ENCODE measurements around the gene BCAS3.

Gene BCAS3

GRCh38 chr17:61248399-61248798 lies 570.7 kb downstream of the BCAS3 start:
- H3K18ac ChIP-seq (ENCODE audit: low read depth in 1 of 2, low read length in 2 of 2): peak overlapping the region; percentile 15 to 91
- no peak overlapping the region for H3K27ac ChIP-seq (ENCODE audit: low read length, poor library complexity, severe bottlenecking)
- H2BK15ac ChIP-seq (ENCODE audit: low read depth, poor library complexity, severe bottlenecking): no peak overlapping the region
- no peaks in the 10 kb centered on the region for H3K79me1 ChIP-seq (replicated peaks; ENCODE audit: low read length, poor library complexity, severe bottlenecking)
- H2BK120ac ChIP-seq (ENCODE audit: low read depth, low read length): peak overlapping the region; percentile 27
- H4K91ac ChIP-seq (ENCODE audit: low read length): peak overlapping the region; percentile 3
- H3K4me1 ChIP-seq (ENCODE audit: control insufficient read depth, insufficient read depth, low read depth, low read length): peaks cover 3% of the 10 kb centered on the region
- no peaks in the 10 kb centered on the region for H3K9me3 ChIP-seq (ENCODE audit: control insufficient read depth, low read length)
- DNase-seq: no peak
- H3K4me2 ChIP-seq (ENCODE audit: low read length, poor library complexity, severe bottlenecking): no peak overlapping the region
- no peak overlapping the region for H3K9ac ChIP-seq (ENCODE audit: low read length)
- H3K4me3 ChIP-seq (ENCODE audit: insufficient read depth in 1 of 2, low read depth in 1 of 2, low read length in 2 of 2): no peak overlapping the region
- H4K8ac ChIP-seq (ENCODE audit: low read length): peak overlapping the region; percentile 60
- no peaks in the 10 kb centered on the region for H3K36me3 ChIP-seq (ENCODE audit: control insufficient read depth in 1 of 2, insufficient read depth in 2 of 2, low read depth in 1 of 2, low read length in 2 of 2)
- no peak overlapping the region for H3K4ac ChIP-seq (ENCODE audit: low read depth in 1 of 2, low read length in 2 of 2)
- no peak overlapping the region for H3K14ac ChIP-seq (ENCODE audit: low read length in 2 of 2)
- WGBS: 94% methylated on average over 1 of the region's 2 CpGs
- H3K23ac ChIP-seq (ENCODE audit: low read length in 2 of 2): no peak overlapping the region
- peak overlapping the region; percentile 11 for H2BK12ac ChIP-seq (ENCODE audit: low read length in 2 of 2)
- H2BK5ac ChIP-seq (ENCODE audit: low read depth, low read length, poor library complexity, severe bottlenecking): no peak overlapping the region
- H2AK5ac ChIP-seq (ENCODE audit: low read length, severe bottlenecking): peak overlapping the region; percentile 39
- no peak overlapping the region for H2AFZ ChIP-seq (ENCODE audit: low read depth, low read length)
- no peaks in the 10 kb centered on the region for H3K27me3 ChIP-seq (ENCODE audit: control insufficient read depth in 1 of 2, insufficient read depth in 1 of 2, low read length in 2 of 2)

GRCh38 chr17:61249649-61250299 lies 572.1 kb downstream of the BCAS3 start:
- H2BK12ac ChIP-seq (ENCODE audit: low read length in 2 of 2): peak overlapping the region in 1 of 2 experiments; percentile 88
- no peak overlapping the region for H2AK5ac ChIP-seq (ENCODE audit: low read length, severe bottlenecking)
- no peak overlapping the region for H4K91ac ChIP-seq (ENCODE audit: low read length)
- no peaks in the 10 kb centered on the region for H3K27me3 ChIP-seq (ENCODE audit: control insufficient read depth in 1 of 2, insufficient read depth in 1 of 2, low read length in 2 of 2)
- no peak overlapping the region for H4K8ac ChIP-seq (ENCODE audit: low read length)
- no peak overlapping the region for H3K23ac ChIP-seq (ENCODE audit: low read length in 2 of 2)
- H3K14ac ChIP-seq (ENCODE audit: low read length in 2 of 2): no peak overlapping the region
- H3K36me3 ChIP-seq (ENCODE audit: control insufficient read depth in 1 of 2, insufficient read depth in 2 of 2, low read depth in 1 of 2, low read length in 2 of 2): no peaks in the 10 kb centered on the region
- H3K9me3 ChIP-seq (ENCODE audit: control insufficient read depth, low read length): no peaks in the 10 kb centered on the region
- H2BK120ac ChIP-seq (ENCODE audit: low read depth, low read length): no peak overlapping the region
- peak overlapping the region in 1 of 2 experiments; percentile 85 for H3K18ac ChIP-seq (ENCODE audit: low read depth in 1 of 2, low read length in 2 of 2)
- peak overlapping the region in 1 of 2 experiments; percentile 57 for H3K4ac ChIP-seq (ENCODE audit: low read depth in 1 of 2, low read length in 2 of 2)
- no peak overlapping the region for H2AFZ ChIP-seq (ENCODE audit: low read depth, low read length)
- H3K9ac ChIP-seq (ENCODE audit: low read length): peak overlapping the region; percentile 47
- H3K4me3 ChIP-seq (ENCODE audit: insufficient read depth in 1 of 2, low read depth in 1 of 2, low read length in 2 of 2): no peak overlapping the region
- H3K4me1 ChIP-seq (ENCODE audit: control insufficient read depth, insufficient read depth, low read depth, low read length): peaks cover 3% of the 10 kb centered on the region
- no peak overlapping the region for H2BK5ac ChIP-seq (ENCODE audit: low read depth, low read length, poor library complexity, severe bottlenecking)
- WGBS: 73% methylated on average over 3 of the region's 4 CpGs
- H2BK15ac ChIP-seq (ENCODE audit: low read depth, poor library complexity, severe bottlenecking): no peak overlapping the region
- DNase-seq: no peak
- no peak overlapping the region for H3K4me2 ChIP-seq (ENCODE audit: low read length, poor library complexity, severe bottlenecking)
- H3K79me1 ChIP-seq (replicated peaks; ENCODE audit: low read length, poor library complexity, severe bottlenecking): no peaks in the 10 kb centered on the region
- H3K27ac ChIP-seq (ENCODE audit: low read length, poor library complexity, severe bottlenecking): no peak overlapping the region

GRCh38 chr17:61250335-61250890 lies 572.8 kb downstream of the BCAS3 start:
- Histone ChIP-seq H2BK12ac (ENCODE audit: low read length in 2 of 2) (peak overlapping the region in 1 of 2 experiments; percentile 38), H3K4me2 (ENCODE audit: low read length, poor library complexity, severe bottlenecking) (no peak overlapping the region), H2BK15ac (ENCODE audit: low read depth, poor library complexity, severe bottlenecking) (no peak overlapping the region), H3K23ac (ENCODE audit: low read length in 2 of 2) (no peak overlapping the region), H3K36me3 (ENCODE audit: control insufficient read depth in 1 of 2, insufficient read depth in 2 of 2, low read depth in 1 of 2, low read length in 2 of 2) (no peaks in the 10 kb centered on the region), H3K4me3 (ENCODE audit: insufficient read depth in 1 of 2, low read depth in 1 of 2, low read length in 2 of 2) (peak overlapping the region in 1 of 2 experiments; percentile 32), H3K4ac (ENCODE audit: low read depth in 1 of 2, low read length in 2 of 2) (peak overlapping the region; percentile 14 to 98), H3K9me3 (ENCODE audit: control insufficient read depth, low read length) (no peaks in the 10 kb centered on the region), H4K91ac (ENCODE audit: low read length) (no peak overlapping the region), H2BK5ac (ENCODE audit: low read depth, low read length, poor library complexity, severe bottlenecking) (no peak overlapping the region), H3K9ac (ENCODE audit: low read length) (peak overlapping the region; percentile 47), H3K14ac (ENCODE audit: low read length in 2 of 2) (no peak overlapping the region), H3K27ac (ENCODE audit: low read length, poor library complexity, severe bottlenecking) (peak overlapping the region; percentile 10), H3K4me1 (ENCODE audit: control insufficient read depth, insufficient read depth, low read depth, low read length) (peaks cover 3% of the 10 kb centered on the region), H2BK120ac (ENCODE audit: low read depth, low read length) (peak overlapping the region; percentile 42), H2AK5ac (ENCODE audit: low read length, severe bottlenecking) (no peak overlapping the region), H2AFZ (ENCODE audit: low read depth, low read length) (no peak overlapping the region), H3K27me3 (ENCODE audit: control insufficient read depth in 1 of 2, insufficient read depth in 1 of 2, low read length in 2 of 2) (no peaks in the 10 kb centered on the region), H3K79me1 (replicated peaks; ENCODE audit: low read length, poor library complexity, severe bottlenecking) (no peaks in the 10 kb centered on the region), H3K18ac (ENCODE audit: low read depth in 1 of 2, low read length in 2 of 2) (peak overlapping the region; percentile 85 to 94), H4K8ac (ENCODE audit: low read length) (peak overlapping the region; percentile 84)
- 37% methylated on average over 6 of the region's 6 CpGs for WGBS
- DNase-seq: peak; percentile 87

- DNase-seq: peak; percentile 100
- peak overlapping the region in 1 of 2 experiments; percentile 51 for H2BK12ac ChIP-seq (ENCODE audit: low read length in 2 of 2)
- 4% methylated on average over 8 of the region's 10 CpGs for WGBS
- H3K79me1 ChIP-seq (replicated peaks; ENCODE audit: low read length, poor library complexity, severe bottlenecking): no peaks in the 10 kb centered on the region
- H2AK5ac ChIP-seq (ENCODE audit: low read length, severe bottlenecking): no peak overlapping the region
- H2BK5ac ChIP-seq (ENCODE audit: low read depth, low read length, poor library complexity, severe bottlenecking): no peak overlapping the region
- H3K4me2 ChIP-seq (ENCODE audit: low read length, poor library complexity, severe bottlenecking): no peak overlapping the region
- H3K27ac ChIP-seq (ENCODE audit: low read length, poor library complexity, severe bottlenecking): no peak overlapping the region
- no peak overlapping the region for H2BK15ac ChIP-seq (ENCODE audit: low read depth, poor library complexity, severe bottlenecking)
- peak overlapping the region; percentile 50 for H2BK120ac ChIP-seq (ENCODE audit: low read depth, low read length)
- H3K36me3 ChIP-seq (ENCODE audit: control insufficient read depth in 1 of 2, insufficient read depth in 2 of 2, low read depth in 1 of 2, low read length in 2 of 2): no peaks in the 10 kb centered on the region
- peak overlapping the region; percentile 4 for H4K91ac ChIP-seq (ENCODE audit: low read length)
- peak overlapping the region; percentile 17 to 90 for H3K18ac ChIP-seq (ENCODE audit: low read depth in 1 of 2, low read length in 2 of 2)
- peak overlapping the region; percentile 19 for H4K8ac ChIP-seq (ENCODE audit: low read length)
- H3K9ac ChIP-seq (ENCODE audit: low read length): peak overlapping the region; percentile 72
- H3K23ac ChIP-seq (ENCODE audit: low read length in 2 of 2): no peak overlapping the region
- H2AFZ ChIP-seq (ENCODE audit: low read depth, low read length): no peak overlapping the region
- H3K9me3 ChIP-seq (ENCODE audit: control insufficient read depth, low read length): no peaks in the 10 kb centered on the region
- H3K4me1 ChIP-seq (ENCODE audit: control insufficient read depth, insufficient read depth, low read depth, low read length): peaks cover 3% of the 10 kb centered on the region
- H3K4me3 ChIP-seq (ENCODE audit: insufficient read depth in 1 of 2, low read depth in 1 of 2, low read length in 2 of 2): peak overlapping the region in 1 of 2 experiments; percentile 21
- H3K4ac ChIP-seq (ENCODE audit: low read depth in 1 of 2, low read length in 2 of 2): peak overlapping the region in 1 of 2 experiments; percentile 13
- no peak overlapping the region for H3K14ac ChIP-seq (ENCODE audit: low read length in 2 of 2)
- no peaks in the 10 kb centered on the region for H3K27me3 ChIP-seq (ENCODE audit: control insufficient read depth in 1 of 2, insufficient read depth in 1 of 2, low read length in 2 of 2)
Measured at GRCh38 chr17:61251939-61252865, 574.6 kb downstream of the BCAS3 start.

Data from mesenchymal stem cell (in vitro differentiated cells and primary cell).